ENCODE measurements around the gene SLC22A5.
A peak's percentile ranks its signal among the peaks of the same experiment; 100 is the strongest.
"Not testable (repeated sequence)": the region's sequence is repeated elsewhere in the genome, so short reads cannot be mapped to it uniquely, and the experiment has no call there.

SLC22A5 gene

GRCh38 chr5:132387640-132388117 lies 18.2 kb downstream of the SLC22A5 start:
- no peak for DNase-seq (ENCODE audit: low read depth in 2 of 2)

- no peak for DNase-seq (ENCODE audit: low read depth in 2 of 2)
Measured at GRCh38 chr5:132388244-132389050, 18.9 kb downstream of the SLC22A5 start.

GRCh38 chr5:132389051-132389331 lies 19.5 kb downstream of the SLC22A5 start:
- no peak for DNase-seq (ENCODE audit: low read depth in 2 of 2)

GRCh38 chr5:132389585-132390286 lies 20.2 kb downstream of the SLC22A5 start:
- DNase-seq (ENCODE audit: low read depth in 2 of 2), result no peak

- no peak for DNase-seq (ENCODE audit: low read depth in 2 of 2)
Measured at GRCh38 chr5:132391247-132391646, 21.7 kb downstream of the SLC22A5 start.

GRCh38 chr5:132391870-132392269 lies 22.4 kb downstream of the SLC22A5 start:
- no peak for DNase-seq (ENCODE audit: low read depth in 2 of 2)

GRCh38 chr5:132392411-132392810 lies 22.9 kb downstream of the SLC22A5 start:
- no peak for DNase-seq (ENCODE audit: low read depth in 2 of 2)

- no peak for DNase-seq (ENCODE audit: low read depth in 2 of 2)
Measured at GRCh38 chr5:132392978-132393825, 23.7 kb downstream of the SLC22A5 start.

GRCh38 chr5:132394667-132395259 lies 25.3 kb downstream of the SLC22A5 start:
- no peak for DNase-seq (ENCODE audit: low read depth in 2 of 2)

GRCh38 chr5:132396589-132397031 lies 27.1 kb downstream of the SLC22A5 start:
- DNase-seq (ENCODE audit: low read depth in 2 of 2), result no peak

GRCh38 chr5:132397224-132397623 lies 27.7 kb downstream of the SLC22A5 start:
- no peak for DNase-seq (ENCODE audit: low read depth in 2 of 2)

GRCh38 chr5:132397936-132398675 lies 28.6 kb downstream of the SLC22A5 start:
- not testable (repeated sequence) for DNase-seq (ENCODE audit: low read depth in 2 of 2)

- DNase-seq (ENCODE audit: low read depth in 2 of 2), result not testable (repeated sequence)
Measured at GRCh38 chr5:132404041-132404440, 34.5 kb downstream of the SLC22A5 start.

- no peak for DNase-seq (ENCODE audit: low read depth in 2 of 2)
Measured at GRCh38 chr5:132405646-132406045, 36.1 kb downstream of the SLC22A5 start.

- DNase-seq (ENCODE audit: low read depth in 2 of 2), result no peak
Measured at GRCh38 chr5:132406144-132406783, 36.8 kb downstream of the SLC22A5 start.

GRCh38 chr5:132407970-132408369 lies 38.5 kb downstream of the SLC22A5 start:
- no peak for DNase-seq (ENCODE audit: low read depth in 2 of 2)

GRCh38 chr5:132408456-132408855 lies 38.9 kb downstream of the SLC22A5 start:
- no peak for DNase-seq (ENCODE audit: low read depth in 2 of 2)

GRCh38 chr5:132408965-132409364 lies 39.5 kb downstream of the SLC22A5 start:
- no peak for DNase-seq (ENCODE audit: low read depth in 2 of 2)

GRCh38 chr5:132410451-132411303 lies 41.2 kb downstream of the SLC22A5 start:
- peak; percentile 73 to 80 for DNase-seq (ENCODE audit: low read depth in 2 of 2)
